Kidney epithelial cell (primary cell): ENCODE measurements around the gene CCDC85C. TPM values are rescaled to one million over a fixed set of nuclear protein-coding genes. Genes with fewer than 3 reads are reported as not detected.
A peak's percentile ranks its signal among the peaks of the same experiment; 100 is the strongest.

Experiments used
- DNase-seq: peaks from one replicate; pipeline ENCODE4 v3.0.0-alpha.2; 2010; ENCODE audit warnings: low read depth
- H3K27me3 ChIP-seq: 2 replicates; pipeline ENCODE4 v1.6.0; 2011; ENCODE audit warnings: low read length; ENCODE audit not compliant: control insufficient read depth, insufficient read depth
- H3K36me3 ChIP-seq: 2 replicates; pipeline ENCODE4 v1.5.1; 2011; ENCODE audit warnings: low read length; ENCODE audit not compliant: control insufficient read depth, insufficient read depth
- H3K4me3 ChIP-seq: 2 replicates; pipeline ENCODE4 v1.5.1; 2011; ENCODE audit warnings: low read depth, mild to moderate bottlenecking, control low read depth, low read length
- total RNA-seq: library from RNA; depleted of rRNA; stranded (reverse); fragments of >200 nt; gene quantifications from 2 replicates; pipeline ENCODE4 v1.2.3, GENCODE V29; 2015
- TF ChIP-seq, protein P1 (sequence below): IDR thresholded peaks from 2 replicates; pipeline ENCODE4 v1.5.1; 2011; ENCODE audit warnings: mild to moderate bottlenecking, moderate library complexity, low read length, control low read depth, inconsistent platforms; ENCODE audit not compliant: insufficient read depth, poor library complexity, severe bottlenecking

CCDC85C gene
- total RNA-seq, 1 donor from 2014 or later = 32.4 TPM

- DNase-seq = no peak
- Histone ChIP-seq H3K27me3 (no peaks in the 10 kb centered on the region), H3K36me3 (no peaks in the 10 kb centered on the region), H3K4me3 (no peak overlapping the region)
- TF ChIP-seq, protein P1, sequence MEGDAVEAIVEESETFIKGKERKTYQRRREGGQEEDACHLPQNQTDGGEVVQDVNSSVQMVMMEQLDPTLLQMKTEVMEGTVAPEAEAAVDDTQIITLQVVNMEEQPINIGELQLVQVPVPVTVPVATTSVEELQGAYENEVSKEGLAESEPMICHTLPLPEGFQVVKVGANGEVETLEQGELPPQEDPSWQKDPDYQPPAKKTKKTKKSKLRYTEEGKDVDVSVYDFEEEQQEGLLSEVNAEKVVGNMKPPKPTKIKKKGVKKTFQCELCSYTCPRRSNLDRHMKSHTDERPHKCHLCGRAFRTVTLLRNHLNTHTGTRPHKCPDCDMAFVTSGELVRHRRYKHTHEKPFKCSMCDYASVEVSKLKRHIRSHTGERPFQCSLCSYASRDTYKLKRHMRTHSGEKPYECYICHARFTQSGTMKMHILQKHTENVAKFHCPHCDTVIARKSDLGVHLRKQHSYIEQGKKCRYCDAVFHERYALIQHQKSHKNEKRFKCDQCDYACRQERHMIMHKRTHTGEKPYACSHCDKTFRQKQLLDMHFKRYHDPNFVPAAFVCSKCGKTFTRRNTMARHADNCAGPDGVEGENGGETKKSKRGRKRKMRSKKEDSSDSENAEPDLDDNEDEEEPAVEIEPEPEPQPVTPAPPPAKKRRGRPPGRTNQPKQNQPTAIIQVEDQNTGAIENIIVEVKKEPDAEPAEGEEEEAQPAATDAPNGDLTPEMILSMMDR = no peak
Measured at GRCh38 chr14:99633918-99634317, 29.9 kb upstream of the CCDC85C start.

DNA sequence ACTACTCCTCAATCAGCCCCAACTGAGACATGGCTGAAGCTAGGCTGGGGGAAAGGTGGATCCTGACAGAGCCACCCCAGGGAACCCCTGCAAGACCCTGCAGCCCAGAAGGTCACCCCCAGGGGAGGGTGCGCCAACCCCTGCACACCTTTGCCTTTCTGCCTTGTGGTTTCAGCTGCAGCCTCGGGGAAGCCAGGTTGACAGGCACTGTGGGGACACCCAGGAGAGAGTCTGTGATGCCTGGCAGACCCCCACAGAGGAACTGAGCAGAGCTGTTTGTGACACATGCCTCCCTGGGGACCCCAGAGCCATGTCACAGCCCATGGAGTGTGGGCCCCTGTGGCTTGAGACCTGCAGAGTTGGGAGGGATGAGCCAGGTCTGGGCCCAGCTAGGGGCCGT lies 29.1 kb upstream of the CCDC85C start:
- H3K36me3 ChIP-seq = no peaks in the 10 kb centered on the region
- TF ChIP-seq, protein P1 = no peak
- no peak overlapping the region for H3K4me3 ChIP-seq
- no peak for DNase-seq
- H3K27me3 ChIP-seq = no peaks in the 10 kb centered on the region

DNA sequence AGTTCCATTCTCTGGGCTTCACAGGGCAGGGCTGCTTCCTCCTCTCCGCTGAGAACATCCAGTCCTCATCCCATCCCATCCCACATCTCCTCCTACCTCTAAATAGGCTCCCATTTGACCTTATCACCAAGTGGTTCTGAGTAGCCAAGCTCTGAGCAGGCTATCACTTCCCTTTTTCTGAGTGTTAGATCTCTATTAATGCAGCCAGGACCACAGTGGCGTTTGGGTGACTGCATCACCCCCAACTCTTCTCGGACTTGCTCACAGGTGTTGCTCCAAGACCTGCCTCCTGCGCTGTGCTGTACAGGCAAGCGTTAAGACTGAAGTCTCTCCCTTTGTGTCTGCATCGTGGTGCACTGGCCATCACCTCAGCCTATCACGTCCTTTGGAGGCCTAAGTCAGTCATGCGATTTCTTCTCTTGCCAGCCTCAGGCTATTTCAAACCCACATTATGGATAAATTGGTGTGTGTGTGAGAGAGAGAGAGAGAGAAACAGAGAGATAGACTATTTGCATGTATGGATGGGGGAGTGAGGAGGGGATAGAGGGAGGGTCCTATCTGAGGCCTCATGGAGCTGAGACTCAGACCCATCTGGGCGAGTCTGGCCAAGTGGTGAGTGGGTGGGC lies 28.5 kb upstream of the CCDC85C start:
- no peak for DNase-seq
- no peak overlapping the region for H3K4me3 ChIP-seq
- H3K27me3 ChIP-seq = no peaks in the 10 kb centered on the region
- TF ChIP-seq, protein P1 = no peak
- H3K36me3 ChIP-seq = no peaks in the 10 kb centered on the region

- H3K36me3 ChIP-seq = no peaks in the 10 kb centered on the region
- TF ChIP-seq, protein P1 = no peak
- no peak for DNase-seq
- no peaks in the 10 kb centered on the region for H3K27me3 ChIP-seq
- no peak overlapping the region for H3K4me3 ChIP-seq
Measured at GRCh38 chr14:99630202-99630601, 26.2 kb upstream of the CCDC85C start.

GRCh38 chr14:99628887-99629618 lies 25.0 kb upstream of the CCDC85C start:
- Histone ChIP-seq H3K27me3 (no peaks in the 10 kb centered on the region), H3K36me3 (no peaks in the 10 kb centered on the region), H3K4me3 (no peak overlapping the region)
- DNase-seq = no peak
- TF ChIP-seq, protein P1 = peak; percentile 99
